GM19468 (cell line): ENCODE data around the gene ARFIP1.
"Not testable (repeated sequence)": the region's sequence is repeated elsewhere in the genome, so short reads cannot be mapped to it uniquely, and the experiment has no call there.

ENCODE experiments used
- ATAC-seq: cut with Tn5 transposase; IDR thresholded peaks from one replicate; pipeline ENCODE4 v1.9.1; 2021; ENCODE audit warnings: mild to moderate bottlenecking, moderate library complexity, moderate number of reproducible peaks; ENCODE audit not compliant: unreplicated experiment; ENCODE audit errors: extremely low read depth

ARFIP1 gene

GRCh38 chr4:152885185-152885584 is 105.4 kb downstream of the ARFIP1 start:
- ATAC-seq = no peak

- no peak for ATAC-seq
Observed at GRCh38 chr4:152886201-152886600, 106.4 kb downstream of the ARFIP1 start.

DNA sequence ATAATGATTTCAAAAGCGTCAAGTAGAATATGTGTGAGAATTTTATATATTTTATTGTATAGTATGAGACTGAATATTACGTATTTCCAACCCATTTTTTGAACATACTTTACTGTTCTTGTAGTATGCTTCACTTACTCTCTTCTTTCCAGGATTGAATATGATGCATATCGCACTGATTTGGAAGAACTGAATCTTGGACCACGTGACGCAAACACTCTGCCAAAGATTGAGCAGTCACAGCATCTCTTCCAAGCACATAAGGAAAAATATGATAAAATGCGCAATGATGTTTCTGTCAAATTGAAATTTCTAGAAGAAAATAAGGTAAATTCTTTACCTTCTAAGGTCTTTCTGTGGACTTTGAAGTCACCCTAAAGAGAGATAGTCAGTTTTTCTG is 108.2 kb downstream of the ARFIP1 start:
- no peak for ATAC-seq

DNA sequence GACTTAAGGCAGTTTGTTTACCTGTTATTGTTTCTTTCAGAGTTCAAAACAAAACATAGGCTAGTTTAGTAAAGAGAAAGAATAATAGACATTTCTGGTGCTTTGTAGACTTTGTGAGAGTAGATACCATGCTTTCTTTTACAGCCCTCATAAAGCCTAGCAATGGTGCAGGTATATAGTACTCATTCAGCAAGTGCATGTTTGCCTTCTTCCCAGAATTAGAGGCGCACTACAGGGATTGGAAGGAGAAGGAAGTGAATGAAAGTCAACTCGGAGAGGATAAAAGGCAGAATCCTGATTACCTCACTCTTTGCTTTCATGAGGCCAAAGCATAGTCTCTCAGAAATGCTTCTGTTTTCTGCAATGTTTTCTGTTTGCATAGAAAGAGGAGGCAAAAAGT is 113.2 kb downstream of the ARFIP1 start:
- no peak for ATAC-seq

DNA sequence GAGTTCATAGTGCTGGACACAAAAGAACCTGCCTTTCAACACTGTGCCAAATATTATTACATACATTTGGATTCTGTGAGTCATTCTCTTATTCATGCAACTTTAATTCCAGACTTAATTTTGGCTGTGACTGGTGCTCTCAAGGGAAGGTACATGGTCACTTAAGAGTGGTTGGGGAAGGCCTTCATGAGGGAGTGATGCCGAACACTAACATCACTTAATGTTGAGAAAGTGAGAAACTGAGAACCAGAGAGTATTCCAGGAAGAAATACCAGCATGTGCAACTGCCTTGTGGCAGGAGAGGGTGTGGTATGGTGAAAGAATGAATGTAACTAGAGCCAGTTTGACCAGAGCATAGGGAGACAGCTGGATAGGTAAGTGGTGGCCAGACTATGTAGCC is 114.9 kb downstream of the ARFIP1 start:
- no peak for ATAC-seq

GRCh38 chr4:152896811-152897210 is 117.1 kb downstream of the ARFIP1 start:
- no peak for ATAC-seq

GRCh38 chr4:152898133-152898532 is 118.4 kb downstream of the ARFIP1 start:
- not testable (repeated sequence) for ATAC-seq

- ATAC-seq = no peak
Observed at GRCh38 chr4:152898606-152899005, 118.9 kb downstream of the ARFIP1 start.

GRCh38 chr4:152900395-152900794 is 120.6 kb downstream of the ARFIP1 start:
- ATAC-seq = no peak

- no peak for ATAC-seq
Observed at GRCh38 chr4:152901205-152901604, 121.5 kb downstream of the ARFIP1 start.

DNA sequence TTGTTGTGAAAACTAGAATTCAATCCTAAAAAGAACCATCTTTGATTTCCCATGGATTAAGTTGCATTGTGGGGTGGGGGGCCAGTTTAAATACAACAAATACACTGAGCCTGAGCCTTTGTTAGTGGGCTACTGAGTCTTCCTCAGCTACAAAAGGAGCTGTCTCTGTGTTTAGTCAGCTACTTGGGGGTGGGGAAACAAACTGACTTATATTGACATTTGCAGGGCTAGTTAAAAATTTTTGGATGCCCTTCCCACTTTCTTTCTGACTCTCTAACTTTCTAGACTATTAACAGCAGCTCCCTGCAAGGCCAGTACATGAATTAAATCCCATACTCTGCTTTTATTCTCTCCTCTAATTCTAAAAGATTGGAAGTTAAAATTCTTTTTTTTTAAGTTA is 123.9 kb downstream of the ARFIP1 start:
- ATAC-seq = no peak

DNA sequence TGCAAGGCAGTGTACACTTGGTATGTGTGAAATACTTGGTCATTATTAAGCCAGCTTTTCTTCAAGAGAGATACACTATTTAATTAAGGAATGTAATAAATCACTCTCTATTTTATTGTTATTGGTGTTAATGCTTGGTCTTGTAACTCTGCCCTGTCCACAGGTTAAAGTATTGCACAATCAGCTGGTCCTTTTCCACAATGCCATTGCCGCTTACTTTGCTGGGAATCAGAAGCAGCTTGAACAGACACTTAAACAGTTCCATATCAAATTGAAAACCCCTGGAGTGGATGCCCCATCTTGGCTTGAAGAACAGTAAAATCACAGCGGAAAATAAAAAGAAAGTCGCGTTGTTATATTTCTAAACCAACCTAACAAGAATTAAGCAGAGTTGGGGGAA is 130.1 kb downstream of the ARFIP1 start:
- ATAC-seq = no peak

- no peak for ATAC-seq
Observed at GRCh38 chr4:152910521-152910920, 130.8 kb downstream of the ARFIP1 start.

DNA sequence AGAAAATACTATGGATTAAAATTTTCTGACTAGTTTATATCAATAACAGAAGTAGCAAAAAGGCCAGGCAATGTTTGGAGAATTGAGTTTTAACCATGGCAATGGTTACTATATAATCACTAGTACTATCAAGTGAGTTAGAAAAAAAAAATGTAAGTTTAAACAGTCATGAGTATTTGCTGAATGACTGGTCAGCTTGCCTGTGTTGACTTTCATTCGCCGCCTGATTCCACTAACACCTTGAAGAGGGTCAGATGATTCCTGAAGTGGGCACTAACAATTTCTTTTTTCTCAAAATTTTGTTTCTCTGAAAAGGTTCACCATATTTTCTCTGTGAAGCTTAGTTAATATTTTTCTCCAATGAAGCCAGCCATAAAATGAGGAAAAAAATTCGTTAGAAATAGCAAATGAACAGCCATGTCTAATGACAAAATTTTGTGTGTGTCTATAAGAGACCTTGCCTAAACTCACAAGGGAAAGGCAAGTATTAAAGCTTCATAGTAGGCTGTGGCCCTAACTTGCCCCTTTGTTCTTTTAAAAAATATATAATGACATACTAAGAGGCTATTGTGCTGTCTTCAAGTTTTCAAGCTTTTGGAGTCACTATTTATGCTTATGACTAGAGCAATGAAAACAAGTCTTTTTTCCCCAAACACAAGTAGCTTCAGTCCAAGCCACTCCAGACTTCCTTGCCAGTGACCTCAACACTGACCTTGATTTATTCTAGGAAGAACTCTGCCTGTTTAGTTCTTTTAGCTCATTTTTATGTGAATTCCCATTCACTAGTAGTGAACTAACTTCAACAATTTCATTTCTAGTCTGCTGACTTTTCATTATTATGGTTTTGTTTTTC is 138.0 kb downstream of the ARFIP1 start:
- ATAC-seq = no peak

DNA sequence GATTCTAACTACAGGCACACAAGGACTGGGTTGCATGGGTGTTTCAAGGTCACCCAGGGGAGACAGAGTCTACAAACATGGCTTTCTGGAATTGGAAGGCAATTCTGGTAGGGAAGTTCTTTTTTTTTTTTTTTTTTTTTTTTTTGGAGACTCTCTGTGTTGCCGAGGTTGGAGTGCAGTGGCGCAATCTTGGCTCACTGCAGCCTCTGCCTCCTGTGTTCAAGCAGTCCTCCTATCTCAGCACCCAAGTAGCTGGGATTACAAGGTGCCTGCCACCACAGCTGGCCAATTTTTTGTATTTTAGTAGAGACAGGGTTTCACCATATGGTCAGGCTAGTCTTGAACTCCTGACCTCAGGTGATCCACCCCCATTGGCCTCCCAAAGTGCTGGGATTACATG is 140.1 kb downstream of the ARFIP1 start:
- no peak for ATAC-seq

DNA sequence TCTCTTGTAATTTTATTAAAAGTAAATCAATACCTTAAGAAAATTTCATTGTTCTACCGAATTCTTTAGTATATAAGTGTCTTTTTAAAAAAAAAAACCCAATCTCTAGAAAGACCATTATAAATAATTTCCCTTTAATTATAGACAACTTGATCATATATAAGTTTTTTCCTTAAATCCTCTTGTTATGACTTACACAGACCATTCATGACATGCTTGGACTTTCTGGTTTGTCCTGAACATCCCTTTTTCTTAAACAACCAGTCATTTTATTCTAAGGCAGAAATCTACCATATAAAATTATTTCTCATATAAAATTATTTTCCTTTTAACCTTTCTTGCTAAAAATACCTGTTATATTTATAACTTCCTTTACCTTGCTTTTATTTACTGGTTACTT is 141.0 kb downstream of the ARFIP1 start:
- ATAC-seq = no peak

DNA sequence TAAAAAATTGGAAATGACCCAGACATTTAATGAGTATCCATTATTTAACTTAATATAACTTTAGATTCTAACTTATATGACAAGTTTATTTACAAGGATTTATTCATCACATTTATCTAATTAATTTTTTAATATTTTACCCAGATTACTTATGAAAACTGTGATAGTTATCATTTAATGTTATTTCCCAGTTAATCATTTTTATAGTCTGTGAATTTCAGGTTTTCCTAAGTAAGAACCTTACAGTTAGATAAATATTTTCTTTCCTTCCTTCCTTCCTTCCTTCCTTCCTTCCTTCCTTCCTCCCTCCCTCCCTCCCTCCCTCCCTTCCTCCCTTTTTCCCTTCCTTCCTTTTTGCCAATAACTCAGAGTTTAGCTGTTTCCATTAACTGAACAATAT is 141.5 kb downstream of the ARFIP1 start:
- ATAC-seq = no peak

DNA sequence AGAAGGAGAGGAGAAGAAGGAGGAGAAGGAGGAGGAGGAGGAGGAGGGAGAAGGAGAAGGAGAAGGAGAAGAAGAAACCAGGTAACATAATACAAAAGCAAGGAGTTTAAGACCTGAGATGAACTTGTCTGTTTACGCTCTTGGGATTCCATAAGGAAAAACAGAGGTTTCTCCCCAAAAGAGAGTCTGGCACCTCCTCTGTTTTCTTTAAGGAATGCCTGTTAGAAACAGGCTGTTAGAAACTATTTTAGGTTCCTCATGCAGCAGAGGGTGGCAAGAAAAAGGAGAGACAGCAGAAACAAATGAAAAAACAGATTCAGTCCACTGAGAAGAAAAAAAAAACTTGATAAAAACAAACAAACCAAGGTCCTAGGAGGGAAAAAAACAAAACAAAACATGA is 146.1 kb downstream of the ARFIP1 start:
- ATAC-seq = no peak

- ATAC-seq = no peak
Observed at GRCh38 chr4:152926959-152927358, 147.2 kb downstream of the ARFIP1 start.

- no peak for ATAC-seq
Observed at GRCh38 chr4:152927737-152928136, 148.0 kb downstream of the ARFIP1 start.

DNA sequence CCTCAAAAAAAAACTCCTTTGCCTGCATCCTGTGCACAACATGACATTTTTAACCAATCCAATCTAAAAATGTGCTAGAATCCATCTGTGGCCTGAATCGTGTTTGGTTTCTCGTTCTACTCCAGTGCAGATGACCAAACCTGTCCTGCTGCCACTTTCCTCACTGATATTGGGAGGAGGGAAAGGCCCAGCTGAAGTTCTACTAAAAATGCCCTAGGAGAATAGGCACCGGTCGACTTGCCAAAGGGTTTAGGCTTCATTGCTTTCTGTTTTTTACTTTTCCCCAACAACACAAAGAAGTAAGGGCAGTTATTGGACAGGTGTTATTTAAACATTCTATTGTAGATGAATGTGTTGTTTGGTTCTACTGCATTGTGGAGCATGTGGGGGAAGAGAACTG is 148.5 kb downstream of the ARFIP1 start:
- ATAC-seq = no peak

GRCh38 chr4:152929888-152930287 is 150.1 kb downstream of the ARFIP1 start:
- no peak for ATAC-seq
